UCSD-AML1 (cell line): Measurements from ENCODE around the gene KRTAP5-6.
"Not testable (repeated sequence)": the region's sequence is repeated elsewhere in the genome, so short reads cannot be mapped to it uniquely, and the experiment has no call there.

Source experiments
- DNase-seq: peaks from one replicate; lab custom pipeline; 2025; ENCODE audit not compliant: unreplicated experiment; lab: John Stamatoyannopoulos, UW

The KRTAP5-6 gene

DNA sequence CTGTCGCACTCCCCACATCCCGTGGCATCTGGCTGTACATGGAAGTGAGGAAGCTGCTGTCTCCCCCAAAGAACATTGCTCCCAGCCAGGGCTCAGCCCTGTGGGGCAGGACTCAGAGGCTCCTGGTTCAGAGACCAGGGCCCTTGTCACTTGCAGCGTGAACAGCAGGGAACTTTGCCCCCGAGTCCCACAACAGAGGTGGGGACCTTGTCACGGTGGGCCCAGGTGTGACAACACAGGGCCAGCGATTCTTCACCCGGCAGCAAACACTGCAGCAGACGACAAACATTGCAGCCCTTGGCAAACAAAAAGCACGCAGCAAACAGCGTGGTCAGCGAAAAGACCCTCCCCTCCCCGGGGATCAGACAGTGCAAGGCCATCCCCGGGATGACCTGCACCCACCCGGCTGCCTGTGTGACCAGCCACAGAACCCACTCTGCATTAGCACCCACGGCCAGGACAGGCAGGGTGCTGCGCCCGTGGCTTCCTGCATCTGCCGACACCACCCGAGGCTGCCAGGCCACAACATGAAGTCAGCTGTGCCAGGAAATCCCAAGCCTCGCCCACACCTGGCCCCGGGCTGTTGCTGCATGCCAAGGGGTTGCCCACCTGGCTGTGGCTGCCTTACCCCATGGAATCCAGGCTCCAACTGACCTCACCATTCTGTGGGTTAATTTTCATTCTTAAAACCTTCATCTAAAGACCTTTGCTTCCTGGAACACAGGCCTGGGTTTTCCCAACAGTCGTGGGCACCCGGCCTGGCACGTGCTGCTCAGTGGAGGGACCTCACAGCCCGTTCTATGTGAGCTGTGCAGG, 35.3 kb upstream of the KRTAP5-6 start:
- not testable (repeated sequence) for DNase-seq

DNA sequence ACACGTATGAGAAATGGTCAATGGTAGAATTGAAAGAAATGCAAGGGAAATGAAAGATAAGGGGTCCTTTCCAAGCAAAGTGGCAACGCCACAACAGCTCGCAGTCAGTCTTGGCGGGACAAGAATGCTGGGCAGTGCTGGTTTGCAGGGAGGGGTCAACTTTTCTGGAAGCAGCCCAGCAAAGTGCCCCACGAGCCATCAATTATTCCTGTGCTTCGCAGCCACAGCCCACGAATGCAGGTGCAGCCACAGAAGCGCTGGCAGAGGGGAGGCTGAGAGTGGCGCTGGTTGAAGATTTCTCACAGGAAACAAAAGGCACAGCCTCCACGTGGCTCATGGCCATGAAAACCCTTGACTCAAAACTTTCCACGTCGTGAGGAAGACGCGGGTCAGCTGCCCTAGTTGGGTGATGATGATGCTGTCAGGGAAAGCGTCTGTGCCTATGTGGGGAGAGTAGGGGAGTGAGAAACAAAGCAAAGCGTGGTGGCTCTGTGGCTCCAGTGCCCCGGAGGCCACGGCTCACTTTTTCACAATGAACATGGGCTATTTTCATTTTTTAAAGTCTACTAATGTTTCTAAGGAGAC, 34.2 kb upstream of the KRTAP5-6 start:
- DNase-seq, result not testable (repeated sequence)

DNA sequence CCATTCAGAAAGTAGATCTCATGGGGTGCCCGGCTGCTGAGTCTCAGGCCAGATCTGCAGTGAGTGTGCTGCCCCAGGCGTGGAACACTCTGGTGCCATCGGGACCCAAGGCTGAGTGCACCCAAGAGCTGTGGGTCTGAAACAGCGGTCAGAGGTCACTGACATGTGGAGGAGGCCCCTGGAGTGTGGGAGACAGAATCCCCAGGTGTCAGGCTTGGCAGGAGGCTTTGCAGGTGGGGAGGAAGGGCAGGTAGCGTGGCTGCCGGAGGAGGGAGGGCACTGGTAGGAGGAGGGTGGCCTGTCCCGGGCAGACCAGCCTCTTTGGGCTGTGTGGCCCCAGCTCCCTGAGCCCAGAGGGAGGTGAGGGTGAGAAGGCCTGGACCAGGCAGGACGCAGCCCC, 31.7 kb upstream of the KRTAP5-6 start:
- no peak for DNase-seq

DNA sequence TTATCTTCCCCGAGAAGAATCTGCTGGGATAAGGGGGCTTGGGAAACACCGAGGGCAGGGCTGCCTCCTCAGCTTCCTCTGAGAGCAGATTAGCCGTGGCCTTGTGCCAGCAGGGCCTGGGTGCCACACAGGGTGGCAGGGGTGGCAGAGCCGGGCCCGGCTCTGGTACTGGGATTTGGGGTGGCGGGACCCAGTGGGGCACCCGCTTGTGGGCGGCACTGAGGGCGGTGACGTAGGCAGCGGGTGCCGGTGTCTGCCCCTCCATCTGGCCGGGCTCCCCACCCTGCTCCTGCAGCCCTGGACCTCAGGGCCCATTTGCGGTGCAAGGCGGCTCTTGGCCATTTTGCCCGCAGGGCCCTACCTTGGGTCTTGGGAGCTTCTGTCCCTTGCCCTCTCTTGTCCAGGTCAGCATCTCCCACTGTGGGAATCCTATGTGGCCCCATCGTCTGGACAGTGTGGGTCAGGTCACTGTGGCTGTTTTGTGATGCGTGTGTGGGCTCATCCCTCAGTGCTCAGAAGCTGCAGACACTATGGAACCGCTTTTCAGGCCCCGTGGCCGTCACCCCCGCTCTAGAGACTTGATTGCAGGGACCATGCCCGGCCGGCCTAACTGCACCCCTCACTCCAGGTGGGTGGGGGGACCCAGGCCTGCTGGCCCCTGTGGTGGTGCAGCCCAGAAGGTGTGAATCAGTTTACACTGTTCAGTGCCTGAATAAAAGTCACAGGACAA, 29.7 kb upstream of the KRTAP5-6 start:
- no peak for DNase-seq

DNA sequence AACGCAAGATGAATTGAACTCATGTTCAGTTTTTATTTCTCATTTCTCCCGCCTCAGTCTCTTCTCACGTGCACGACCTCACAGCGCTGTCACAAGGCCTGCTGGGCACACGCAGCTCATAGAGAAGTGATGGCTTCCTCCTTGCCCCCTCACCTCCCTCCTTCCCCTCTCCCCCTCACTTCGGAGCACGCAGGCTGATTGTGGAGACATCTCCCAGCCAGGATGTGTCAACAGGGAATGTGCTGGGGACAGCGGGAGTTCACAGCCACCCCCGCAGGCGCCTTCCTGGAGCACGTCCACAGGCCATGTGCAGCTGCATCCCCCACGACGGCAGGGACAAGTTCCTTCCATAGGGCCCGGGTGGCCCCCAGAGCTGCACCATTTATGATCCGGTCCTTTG, 29.1 kb upstream of the KRTAP5-6 start:
- DNase-seq, result no peak

DNA sequence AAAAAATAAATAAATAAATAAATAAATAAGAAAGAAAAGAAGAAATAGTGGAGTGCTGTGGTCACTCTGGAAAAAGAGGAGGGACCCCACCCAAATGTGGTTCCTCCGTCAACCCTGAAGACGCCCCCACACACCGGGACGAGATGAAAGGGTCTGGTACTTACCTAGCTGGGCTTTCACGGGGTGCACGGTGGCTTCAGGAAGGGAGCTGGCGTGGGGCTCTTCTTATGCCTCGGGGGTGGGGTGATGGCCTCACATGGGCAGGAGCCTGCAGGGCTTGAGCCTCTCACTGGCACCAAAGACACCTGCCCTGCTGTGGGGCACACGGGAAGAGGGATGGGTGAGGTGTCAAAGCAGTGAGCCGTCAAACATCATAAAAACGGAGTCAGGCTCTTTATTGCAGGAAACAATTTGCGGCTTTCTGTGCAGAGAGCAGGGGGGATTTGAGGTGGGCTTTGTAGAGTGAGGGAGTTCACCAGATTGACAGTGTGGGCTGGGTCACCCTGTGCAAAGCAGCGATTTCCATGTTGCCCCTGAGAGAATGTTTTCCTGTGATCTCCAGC, 28.0 kb upstream of the KRTAP5-6 start:
- no peak for DNase-seq

DNA sequence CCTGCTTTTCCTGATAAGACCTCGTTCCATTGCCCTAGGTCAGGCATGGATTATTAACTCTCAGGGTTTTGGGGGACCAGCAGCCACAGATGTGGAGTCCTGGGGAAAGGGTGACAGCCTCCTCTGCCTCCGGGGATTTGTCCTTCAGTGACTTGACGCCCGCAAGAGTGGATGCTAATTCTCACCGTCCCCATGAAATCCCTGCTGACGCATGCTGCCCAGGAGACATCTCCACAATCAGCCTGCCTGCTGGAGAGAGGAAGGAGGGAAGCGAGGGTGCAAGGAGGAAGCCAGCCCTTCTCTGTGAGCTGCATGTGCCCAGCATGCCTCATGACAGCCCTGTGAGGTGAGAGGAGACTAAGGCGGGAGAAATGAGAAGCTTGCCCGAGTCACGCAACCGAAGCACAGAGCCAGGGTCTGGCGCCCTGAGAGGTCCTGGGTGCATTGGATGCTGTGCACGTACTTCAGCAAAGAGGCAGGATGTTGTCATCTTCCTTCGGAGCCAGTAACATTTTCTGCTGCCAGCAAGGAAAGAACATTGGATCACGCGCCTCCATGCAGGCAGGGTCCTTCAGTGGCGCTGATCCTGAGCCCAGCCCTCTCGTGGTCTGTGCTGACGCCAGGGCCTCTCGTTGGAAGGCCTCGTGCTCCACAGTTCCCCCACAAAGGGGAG, 27.3 kb upstream of the KRTAP5-6 start:
- no peak for DNase-seq

DNA sequence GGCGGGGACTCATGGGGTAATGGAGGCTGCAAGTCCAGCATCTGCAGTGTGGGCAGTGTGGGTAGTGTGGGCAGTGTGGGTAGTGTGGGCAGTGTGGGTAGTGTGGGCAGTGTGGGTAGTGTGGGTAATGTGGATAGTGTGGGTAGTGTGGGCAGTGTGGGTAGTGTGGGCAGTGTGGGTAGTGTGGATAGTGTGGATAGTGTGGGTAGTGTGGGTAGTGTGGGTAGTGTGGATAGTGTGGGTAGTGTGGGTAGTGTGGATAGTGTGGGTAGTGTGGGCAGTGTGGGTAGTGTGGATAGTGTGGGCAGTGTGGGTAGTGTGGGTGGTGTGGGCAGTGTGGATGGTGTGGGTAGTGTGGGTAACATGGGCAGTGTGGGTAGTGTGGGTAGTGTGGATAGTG, 26.5 kb upstream of the KRTAP5-6 start:
- DNase-seq, result not testable (repeated sequence)

DNA sequence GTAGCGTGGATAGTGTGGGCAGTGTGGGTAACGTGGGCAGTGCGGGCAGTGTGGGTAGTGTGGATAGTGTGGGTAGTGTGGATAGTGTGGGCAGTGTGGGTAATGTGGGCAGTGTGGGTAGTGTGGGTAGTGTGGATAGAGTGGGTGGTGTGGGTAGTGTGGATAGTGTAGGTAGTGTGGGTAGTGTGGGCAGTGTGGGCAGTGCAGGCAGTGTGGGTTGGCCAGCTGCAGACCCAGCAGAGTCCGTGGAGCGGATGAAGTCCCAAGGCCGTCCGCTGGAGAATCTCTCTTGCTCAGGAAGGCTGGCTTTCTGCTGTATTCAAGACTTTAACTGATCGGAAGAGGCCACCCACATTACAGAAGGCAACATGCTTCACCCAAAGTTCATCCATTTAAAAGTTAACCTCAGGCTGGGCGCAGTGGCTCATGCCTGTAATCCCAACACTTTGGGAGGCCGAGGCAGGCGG, 26.1 kb upstream of the KRTAP5-6 start:
- no peak for DNase-seq

DNA sequence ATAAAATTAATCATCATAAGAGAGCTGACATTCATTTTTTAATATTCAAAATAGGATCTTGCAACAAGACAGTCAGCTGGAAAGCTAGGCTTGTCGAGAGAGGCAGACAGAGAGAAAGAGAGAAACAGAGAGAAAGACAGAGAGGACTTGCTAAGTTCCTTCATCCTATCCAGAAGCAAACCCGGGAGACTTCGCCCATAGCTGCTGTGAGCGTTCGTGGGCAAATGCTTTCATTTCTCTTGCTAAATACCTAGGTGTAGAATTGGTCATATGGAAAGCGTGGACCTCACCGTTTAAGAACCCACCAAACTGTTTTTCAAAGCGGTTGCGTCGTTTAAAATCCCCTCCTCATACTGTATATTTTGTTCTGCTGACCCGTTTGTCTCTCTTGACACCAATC, 25.3 kb upstream of the KRTAP5-6 start:
- DNase-seq, result no peak

DNA sequence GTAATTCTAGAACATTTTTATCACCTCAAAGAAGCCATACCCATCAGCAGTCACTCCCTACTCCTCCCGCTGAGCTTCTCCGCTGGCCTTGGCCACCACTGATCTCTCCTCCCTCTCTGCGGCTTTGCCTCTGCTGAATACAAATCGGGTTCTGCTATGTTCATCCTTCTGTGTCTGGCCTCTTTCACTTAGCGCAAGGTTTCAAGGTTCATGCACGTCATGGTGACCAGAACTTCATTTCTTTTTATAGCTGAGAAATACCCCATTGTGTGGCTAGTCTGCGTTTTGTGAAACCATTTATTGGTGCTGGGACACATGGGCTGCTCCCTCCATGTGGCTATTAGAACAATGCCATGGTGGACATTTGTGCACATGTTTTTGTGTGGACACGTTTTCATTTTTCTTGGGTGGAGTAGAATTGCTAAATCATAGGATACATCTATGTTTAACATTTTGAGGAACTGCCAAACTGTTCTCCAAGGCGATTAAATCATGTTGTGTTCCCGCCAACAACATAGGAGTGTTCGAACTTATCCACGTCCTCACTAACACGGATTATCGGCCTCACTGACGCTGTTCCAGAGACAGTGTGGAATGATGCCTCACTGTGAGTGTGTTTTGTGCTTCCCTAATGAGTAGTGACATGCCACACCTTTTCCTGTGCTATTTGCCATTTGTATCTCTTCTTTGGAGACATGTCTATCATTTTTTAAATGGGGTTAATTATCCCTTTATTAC, 24.2 kb upstream of the KRTAP5-6 start:
- no peak for DNase-seq

DNA sequence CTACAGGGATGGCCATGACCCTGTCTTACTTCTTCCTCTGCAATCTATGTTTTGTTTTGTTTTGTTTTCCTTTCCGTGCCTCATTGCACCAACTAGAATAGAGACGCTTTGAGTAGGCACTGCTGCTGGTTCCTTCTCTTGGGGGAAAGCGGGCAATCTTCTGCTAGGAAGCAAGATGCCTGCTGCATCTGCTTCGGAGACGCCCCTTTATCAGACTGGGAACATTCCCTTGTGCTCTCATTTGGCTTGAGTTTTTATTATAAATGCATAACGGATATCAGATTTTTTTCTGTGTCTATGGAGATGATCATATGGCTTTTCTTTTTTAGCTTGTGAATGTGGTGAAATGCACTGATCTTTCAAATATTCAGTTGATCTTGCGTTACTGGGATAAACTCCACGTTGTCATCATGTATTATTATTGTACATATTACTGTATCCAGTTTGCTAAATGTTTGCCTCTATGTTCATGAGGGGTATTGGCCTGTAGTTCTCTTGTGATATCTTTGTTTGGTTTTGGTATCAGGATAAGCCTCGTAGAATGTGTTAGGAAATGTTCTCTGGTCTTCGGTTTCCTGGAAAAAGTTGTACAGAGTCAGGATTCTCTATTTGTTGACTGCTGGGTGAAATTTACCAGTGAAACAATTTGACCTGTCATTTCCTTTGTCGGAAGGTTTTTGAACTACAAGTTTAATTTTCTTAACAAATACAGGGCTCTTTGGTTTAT, 23.4 kb upstream of the KRTAP5-6 start:
- DNase-seq, result no peak

DNA sequence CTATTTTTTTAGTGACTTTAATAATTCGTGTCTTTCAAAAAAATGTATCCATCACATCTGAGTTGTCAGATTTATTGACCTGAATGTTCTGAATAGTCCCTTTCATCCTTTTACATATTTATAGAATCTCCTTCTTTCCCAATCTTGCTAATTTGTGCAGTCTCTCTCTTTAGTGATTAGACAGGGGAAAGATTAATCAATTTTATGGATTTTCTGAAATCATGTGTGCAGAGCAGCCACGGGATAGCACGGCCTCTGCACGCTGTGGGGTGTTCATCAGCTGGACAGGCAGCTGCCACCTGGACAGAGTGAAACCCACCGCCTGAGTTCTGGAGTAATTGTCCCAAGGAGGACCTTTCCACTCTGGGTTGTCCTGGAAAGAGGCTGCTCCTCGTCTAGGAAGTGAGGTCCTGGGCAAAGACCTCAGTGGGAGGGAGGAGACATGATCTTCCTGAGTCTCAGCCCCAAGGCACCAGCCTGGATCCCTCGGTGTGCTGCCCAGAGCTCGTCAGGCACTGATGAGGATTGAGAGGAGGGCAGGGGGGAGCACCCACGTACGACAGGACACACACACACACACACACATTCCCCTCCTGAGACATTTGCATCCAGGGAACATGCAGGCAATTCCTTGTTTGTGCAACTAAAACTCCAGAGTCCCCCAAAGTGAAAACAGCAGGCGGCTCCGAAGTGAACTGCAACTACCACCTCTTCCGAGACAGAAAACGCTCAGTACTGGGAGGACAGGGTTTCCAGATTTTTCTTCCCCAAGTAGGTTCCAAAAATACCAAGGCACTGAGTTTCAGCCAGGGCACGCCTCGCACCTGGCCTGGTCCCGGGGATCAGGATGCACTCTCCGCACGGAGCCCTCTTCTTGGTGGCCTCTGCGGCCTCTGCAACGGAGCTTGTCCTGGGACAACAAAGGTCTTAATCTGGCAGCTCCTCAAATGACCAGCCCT, 22.5 kb upstream of the KRTAP5-6 start:
- DNase-seq, result no peak

DNA sequence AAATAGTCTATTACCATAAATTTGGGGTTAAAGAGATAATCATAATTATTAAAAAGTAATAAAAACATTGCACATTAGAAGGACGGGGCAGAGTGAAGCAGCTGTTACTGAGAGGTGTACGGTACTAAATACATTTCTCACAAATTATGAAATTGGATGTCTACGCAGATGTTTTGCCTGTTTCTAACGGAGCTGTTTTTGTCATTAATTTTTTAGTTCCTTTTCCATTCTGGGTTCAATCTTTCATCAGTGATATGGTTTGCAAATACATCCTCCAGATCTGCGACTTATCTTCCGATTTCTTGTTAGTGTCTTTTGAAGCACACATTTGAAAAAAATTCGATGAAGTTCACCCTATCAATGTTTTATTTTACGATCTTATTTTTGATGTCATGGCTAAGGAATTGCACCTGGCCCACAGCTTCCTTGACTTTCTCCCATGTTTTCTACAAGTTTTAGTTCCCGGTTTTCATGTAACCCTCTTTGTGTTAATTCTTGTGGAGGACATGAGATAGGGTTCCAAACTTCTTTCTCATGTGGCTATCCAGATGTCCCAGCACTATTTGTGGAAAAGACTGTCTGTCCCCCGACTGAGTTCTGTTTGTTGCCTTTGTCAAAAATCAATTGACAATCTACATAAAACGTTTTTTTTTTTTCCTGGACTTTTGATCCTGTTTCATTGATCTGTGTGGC, 21.3 kb upstream of the KRTAP5-6 start:
- no peak for DNase-seq

DNA sequence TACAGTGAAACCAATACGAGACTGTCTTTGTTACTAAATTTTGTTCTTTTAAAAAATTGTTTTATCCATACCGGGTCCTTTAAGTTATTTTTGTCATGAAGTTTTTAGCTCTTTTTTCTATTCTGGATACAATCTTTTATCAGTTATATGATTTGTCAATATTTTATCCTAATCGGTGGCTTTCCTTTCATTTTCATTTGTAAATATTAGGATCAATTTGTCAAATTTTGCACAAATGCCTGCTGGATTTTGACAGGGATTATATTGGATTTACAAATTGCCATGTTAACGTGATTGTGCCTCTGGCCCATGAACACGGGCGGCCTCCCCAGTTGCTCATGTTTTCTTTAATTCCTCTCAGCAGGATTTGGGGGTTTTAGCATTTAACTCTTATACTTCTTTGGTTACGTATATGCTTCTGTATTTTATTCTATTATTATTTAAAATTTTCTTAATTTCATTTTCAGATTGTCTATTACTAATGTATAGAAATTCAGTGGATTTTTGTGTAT, 20.7 kb upstream of the KRTAP5-6 start:
- DNase-seq, result no peak

DNA sequence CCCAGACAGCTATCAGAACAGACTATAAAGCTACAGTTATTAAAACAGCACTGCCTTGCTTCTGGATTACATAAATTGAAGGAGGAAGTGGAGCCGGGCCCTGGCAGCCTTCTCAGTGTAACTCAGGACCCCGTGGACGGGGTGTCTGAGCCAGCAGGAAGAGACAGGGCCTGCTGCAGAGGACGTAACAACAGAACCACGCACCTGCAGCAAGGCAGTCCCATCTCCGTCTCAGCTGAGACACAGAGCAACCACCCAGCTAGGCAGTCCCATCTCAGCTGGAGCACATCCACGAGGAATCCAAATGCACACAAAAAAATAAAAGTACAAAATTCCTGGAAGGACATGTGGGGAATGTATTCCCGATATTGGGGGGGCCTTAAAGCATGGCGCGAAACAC, 17.1 kb upstream of the KRTAP5-6 start:
- DNase-seq, result no peak

DNA sequence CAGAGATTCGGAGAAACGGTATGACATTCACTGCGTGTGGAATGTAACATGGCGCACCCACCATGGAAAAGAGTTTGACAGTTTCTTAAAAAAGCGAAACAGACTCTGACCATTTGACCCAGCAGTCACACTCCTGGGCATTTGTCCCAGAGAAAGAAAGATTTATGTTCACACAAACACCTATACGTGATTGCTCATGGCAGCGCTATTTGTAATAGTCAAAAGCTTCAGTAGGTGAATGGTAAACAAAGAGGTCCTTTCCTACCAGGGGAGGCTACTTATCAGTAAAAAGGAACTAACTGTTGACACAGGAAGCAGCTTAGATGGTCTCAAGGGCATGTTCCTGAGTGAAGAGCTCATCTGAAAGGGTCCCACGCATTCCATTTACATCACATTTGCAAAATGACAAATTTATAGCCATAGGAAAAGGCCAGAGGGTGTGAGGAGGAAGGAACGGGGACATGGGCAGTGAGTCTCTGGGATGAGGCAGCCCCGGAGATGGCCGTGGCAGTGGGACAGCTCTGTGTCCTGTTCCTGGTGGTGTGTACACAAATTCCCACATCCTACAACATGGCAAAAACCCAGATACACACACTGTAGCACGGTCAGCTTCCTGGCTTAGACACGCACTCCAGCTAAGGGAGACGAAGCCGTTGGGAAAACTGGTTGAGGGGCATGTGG, 14.6 kb upstream of the KRTAP5-6 start:
- DNase-seq, result no peak
